Posterior cingulate gyrus (tissue), 11 donors: ENCODE measurements around the gene MTA3.
A peak's percentile ranks its signal among the peaks of the same experiment; 100 is the strongest.
"Not testable (repeated sequence)": the region's sequence is repeated elsewhere in the genome, so short reads cannot be mapped to it uniquely, and the experiment has no call there.

Source experiments
- DNase-seq, 10 donors: peaks; one replicate each; pipeline versions ENCODE4 v3.0.0 to v3.0.0-alpha.2; 2020 to 2021; ENCODE audit warnings: mixed read lengths in 3 of 10
- intact Hi-C: fragments of 100-400 bp; cut with DNase I; formaldehyde crosslinking; loops from one replicate; pipeline ENCODE4 v1.15.1; 2023

The MTA3 gene

DNA sequence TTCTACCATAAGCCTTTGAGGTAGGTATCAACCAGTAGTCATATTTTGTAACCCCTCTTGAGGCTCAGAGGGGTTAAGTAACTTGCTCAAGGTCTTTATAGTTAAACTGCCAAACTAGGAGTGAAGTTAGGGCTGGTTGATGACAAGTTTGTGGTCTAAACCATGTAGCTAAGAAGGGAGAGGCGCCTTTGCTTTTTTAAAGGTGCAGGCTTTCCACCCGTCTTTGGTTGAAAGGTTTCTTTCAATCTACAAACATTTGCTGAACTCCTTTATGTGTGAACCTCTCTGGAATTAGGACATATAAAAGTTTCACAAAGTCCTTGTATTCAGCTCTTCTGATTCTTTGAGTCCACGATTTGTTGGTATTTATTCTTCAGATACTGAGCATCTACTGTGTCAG is 2.4 kb upstream of the MTA3 start:
- intact Hi-C loops = loop anchor here (10.0 kb wide), 1 partner anchor 51 kb away; no protein-coding TSS in a partner anchor
- DNase-seq = no peak

DNA sequence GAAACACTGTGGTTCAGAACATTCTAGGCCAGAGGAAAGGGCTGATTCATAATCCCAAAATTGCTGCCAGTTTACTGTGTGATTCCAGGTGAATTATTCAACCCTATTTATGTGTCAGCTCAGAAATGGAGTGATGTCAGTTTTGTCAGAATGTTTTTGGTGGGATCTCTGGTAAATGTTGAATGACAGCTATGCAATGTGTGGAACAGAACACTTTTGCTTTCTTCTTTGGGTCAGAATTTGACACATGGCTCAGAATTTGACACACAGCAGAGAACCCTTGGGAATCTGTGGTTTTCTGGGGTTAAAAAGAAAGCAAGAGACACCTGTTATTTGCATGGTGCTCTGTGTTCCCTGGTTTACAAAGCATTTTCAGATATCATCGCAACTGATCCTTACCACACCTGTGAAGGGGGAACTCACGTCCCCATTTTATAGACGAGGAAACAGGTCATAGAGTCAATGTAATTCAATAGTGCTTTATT is 1.6 kb upstream of the MTA3 start:
- intact Hi-C loops = loop anchor here (10.0 kb wide), 1 partner anchor 52 kb away; no protein-coding TSS in a partner anchor
- no peak for DNase-seq

DNA sequence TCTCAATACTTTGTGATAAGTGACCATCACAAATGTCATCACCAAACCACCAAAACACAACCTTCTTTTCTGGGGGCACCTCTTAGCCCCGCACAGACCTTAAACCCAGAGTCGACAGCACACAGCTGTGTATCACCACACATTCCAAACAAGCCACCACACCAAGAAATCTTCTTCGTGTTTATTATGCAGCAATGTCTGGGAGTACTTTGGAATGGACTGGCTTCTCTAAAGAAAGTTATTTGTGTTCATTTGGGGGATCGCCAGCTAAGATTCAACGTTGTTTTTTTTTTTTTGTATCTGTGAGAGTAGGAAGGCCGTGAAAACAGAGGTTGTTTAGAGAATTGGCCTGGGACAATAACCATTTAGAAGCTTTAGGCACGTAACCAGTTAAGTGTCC is 1.1 kb upstream of the MTA3 start:
- DNase-seq = no peak
- intact Hi-C loops = loop anchor here (10.0 kb wide), 1 partner anchor 53 kb away; no protein-coding TSS in a partner anchor

DNA sequence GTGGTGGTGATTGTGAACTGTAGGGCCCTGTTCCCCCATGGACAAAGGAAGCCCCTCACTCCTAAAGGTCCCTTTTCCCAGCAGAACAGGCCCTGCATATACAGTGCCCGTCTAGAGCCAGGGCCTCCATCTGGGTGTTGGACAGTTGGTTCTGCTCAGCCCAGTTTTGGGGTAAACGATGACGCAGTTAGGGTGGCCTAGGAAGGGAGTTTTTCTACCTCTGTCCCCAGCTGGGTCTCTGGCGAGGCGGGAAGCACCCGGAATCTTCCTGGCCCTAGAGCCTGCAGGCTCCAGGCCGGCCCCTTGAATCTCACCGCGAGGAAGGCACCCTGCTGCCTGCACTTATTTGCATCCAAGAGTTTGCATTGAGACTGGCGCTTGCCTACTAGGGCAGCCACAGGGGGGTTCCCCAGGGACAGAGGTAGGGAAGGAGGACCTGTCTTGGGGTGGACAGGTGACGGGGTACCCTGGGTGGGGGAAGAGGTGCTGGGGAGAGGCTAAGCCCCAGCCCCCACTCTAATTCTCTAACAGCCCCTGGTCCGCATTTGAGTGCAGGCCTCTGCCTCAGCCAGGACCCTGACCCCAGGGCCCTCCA is 529 bp upstream of the MTA3 start:
- intact Hi-C loops = loop anchor here (10.0 kb wide), 1 partner anchor 53 kb away; no protein-coding TSS in a partner anchor
- DNase-seq = peak; percentile 20 to 89 (median 39)

DNA sequence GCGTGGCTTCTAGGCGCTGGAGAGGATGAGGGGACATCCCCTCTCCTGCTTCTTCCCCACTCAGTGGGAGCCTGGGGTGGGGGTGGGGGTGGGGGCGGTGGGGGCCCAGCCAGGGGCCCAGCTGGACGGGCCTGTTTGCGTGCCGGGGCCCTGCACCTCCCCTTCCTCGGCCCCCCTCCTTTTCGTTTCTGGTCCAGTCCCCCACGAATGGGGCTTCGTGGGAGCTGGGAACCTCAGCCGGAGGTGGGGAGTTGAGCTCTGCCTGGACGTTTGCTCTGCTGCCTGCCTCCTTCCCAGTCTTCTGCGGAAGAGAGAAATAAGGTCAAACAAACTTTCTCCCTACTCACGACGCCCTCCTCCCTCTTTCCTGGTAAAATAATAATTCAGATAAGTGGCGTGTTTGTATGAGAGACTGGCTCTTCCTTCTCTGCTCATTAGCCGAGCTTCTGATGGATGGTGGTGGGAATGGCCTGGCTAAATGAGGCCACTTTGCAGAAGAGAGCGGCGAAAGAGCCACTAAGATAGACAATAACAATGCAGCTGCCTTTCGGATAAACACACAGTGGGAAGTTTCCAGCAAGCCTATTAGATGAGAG is 782 bp downstream of the MTA3 start:
- intact Hi-C loops = loop anchor here (10.0 kb wide), 1 partner anchor 54 kb away; no protein-coding TSS in a partner anchor
- peak in 3 of 10 donors; percentile 16 to 34 (median 21) for DNase-seq

- DNase-seq = no peak
Measured at GRCh38 chr2:42569883-42570282, 1.5 kb downstream of the MTA3 start.

GRCh38 chr2:42572297-42573081 is 4.1 kb downstream of the MTA3 start:
- intact Hi-C loops = no loop called here
- no peak for DNase-seq

More at GRCh38 chr2:42569883-42570282, 1.5 kb downstream of the MTA3 start:
- intact Hi-C loops = loop anchor here (10.0 kb wide), 1 partner anchor 55 kb away; no protein-coding TSS in a partner anchor

DNA sequence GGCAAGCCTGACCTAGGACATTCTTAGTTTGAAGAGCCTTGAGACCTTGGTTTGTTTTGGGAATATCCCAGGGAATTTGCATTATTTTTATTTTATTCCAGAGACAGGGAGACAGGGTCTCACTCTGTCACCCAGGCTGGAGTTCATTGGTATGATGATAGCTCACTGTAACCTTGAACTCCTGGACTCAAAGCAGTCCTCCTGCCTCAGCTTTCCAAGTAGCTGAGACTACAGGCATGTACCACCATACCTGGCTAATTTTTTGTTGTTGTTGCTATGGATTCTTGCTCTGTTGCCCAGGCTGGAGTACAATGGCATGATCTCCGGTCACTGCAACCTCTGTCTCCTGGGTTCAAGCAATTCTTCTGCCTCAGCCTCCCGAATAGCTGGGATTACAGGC is 4.8 kb downstream of the MTA3 start:
- no peak for DNase-seq
- intact Hi-C loops = no loop called here

DNA sequence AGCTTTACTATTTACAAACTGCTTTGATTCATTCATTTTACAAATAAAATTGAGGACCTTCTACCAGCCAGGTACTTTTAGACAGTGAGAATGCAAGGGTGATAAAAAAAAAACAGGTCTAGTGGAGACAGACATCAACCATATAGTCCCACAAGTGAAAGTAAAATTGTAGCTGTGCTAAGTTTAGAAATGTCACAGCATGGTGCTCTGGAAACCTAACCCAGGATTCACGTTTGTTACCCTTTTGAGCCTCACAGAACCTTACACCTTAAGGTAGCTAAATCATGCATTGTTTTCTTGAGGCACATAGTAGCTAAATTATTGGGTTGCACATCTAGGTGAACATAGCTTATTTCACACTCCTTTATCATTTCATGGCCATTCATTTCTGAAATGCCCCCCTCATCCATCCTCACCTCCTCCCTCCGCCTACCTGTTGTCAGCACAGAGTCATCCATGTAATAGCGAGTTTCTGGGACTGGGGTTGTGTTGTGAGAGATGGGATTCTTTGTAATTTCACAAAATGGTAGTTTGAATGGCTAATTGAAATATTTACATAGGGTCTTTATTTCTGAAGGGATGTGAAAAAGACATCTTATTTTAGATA is 7.1 kb downstream of the MTA3 start:
- no peak for DNase-seq
- intact Hi-C loops = no loop called here

DNA sequence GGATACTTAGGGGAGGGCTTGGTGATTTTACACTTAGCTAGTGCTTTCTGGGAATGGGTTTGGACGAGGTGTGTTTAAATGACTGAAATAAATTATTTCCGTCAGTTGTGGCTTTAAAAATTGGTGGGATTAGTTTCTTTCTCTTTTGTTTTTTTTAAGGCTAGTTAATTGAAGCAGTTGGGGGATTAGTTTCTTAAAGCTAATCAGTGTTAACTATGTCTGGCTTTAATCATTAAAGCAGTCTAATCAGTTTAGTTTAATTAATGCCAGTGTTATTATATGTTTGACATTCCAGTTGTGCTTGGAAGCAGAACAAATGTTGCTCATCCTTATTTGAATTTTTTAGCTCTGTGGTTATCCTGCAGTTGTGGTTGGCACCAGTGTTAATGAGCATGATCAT is 10.2 kb downstream of the MTA3 start:
- intact Hi-C loops = no loop called here
- no peak for DNase-seq

DNA sequence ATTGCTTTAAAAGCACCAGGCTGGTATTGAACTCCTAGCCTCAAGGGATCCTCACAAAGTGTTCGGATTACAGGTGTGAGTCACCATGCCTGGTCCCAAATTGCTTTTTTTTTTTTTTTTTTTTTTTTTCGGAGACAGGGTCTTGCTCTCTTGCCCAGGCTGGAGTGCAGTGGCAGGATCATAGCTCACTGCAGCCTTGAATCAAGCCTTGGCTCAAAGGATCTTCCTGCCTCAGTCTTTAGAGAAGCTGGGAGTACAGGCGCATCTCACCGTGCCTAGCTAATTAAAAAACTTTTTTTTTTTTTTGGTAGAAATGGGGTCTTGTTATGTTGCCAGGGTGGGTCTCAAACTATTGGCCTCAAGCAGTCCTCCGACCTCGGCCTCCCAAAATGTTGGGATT is 12.8 kb downstream of the MTA3 start:
- DNase-seq = no peak
- intact Hi-C loops = no loop called here

DNA sequence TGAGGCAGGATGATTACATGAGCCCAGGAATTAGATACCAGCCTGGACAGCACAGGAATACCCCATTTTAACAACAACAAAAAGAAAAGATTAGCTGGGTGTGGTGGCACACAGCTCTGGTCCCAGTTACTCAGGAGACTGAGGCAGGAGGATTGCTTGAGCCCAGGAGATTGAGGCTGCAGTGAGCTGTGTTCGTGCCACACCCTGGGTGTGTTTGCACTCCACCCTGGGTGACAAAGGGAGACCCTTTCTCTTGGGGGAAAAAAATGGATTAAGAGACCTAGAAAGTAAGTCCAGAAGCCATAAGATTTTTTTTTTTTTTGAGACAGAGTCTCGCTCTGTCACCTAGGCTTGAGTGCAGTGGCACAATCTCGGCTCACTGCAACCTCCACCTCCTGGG is 16.2 kb downstream of the MTA3 start:
- DNase-seq, intact Hi-C loops: not testable (repeated sequence)

DNA sequence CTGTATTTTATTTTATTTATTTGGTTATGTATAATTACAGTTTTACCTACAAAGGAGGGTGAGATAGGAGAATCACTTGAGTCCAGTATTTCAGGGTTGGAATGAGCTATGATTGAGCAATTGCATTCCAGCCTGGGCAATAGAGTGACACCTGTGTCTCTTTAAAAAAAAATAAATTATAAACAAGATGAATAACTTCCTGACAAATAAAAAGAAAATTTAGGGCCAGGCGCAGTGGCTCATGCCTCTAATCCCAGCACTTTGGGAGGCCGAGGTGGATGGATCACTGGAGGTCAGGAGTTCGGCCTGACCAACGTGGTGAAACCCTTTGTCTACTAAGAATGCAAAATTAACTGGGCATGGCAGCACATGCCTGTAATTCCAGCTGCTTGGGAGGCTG is 17.3 kb downstream of the MTA3 start:
- intact Hi-C loops = no loop called here
- no peak for DNase-seq

- no peak for DNase-seq
Measured at GRCh38 chr2:42587526-42588117, 19.2 kb downstream of the MTA3 start.

GRCh38 chr2:42588121-42588520 is 19.7 kb downstream of the MTA3 start:
- intact Hi-C loops = no loop called here
- DNase-seq = no peak

More at GRCh38 chr2:42587526-42588117, 19.2 kb downstream of the MTA3 start:
- intact Hi-C loops = no loop called here

GRCh38 chr2:42590176-42590575 is 21.7 kb downstream of the MTA3 start:
- intact Hi-C loops = no loop called here
- DNase-seq = no peak

DNA sequence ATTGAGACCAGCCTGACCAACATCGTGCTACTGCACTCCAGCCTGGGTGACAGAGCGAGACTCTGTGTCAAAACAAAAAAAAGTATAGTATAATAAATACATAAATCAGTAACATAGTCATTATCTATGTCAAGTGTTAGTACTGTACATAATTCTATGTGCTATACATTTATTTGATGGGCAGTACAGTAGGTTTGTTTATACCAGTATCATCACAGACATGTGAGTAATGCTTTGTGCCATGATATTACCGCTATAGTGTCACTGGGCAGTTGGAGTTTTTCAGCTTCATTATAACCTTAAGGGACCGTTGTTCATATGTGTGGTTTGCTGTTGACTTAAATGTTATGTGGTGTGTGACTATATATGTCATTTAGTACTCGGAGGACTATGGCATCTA is 24.9 kb downstream of the MTA3 start:
- no peak for DNase-seq
- intact Hi-C loops = no loop called here

DNA sequence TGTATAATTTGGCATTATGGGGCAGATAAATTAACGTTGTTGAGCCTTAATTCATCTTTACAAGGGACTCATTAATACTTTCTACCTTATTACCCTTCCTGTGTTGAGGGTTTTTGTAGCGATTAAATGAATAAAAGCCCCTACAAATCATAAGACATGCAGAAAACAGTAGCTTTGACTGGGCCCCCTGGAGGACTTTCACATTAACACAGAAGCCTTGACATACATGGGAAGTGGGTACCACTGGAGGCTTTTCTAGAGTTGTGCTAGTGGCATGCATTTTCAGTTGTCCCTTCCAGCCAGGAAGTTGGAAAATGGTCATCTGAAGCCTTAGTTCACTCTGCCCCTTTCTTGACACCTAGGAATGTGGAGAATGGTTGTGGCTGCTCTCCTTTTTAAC is 30.2 kb downstream of the MTA3 start:
- no peak for DNase-seq
- intact Hi-C loops = no loop called here

GRCh38 chr2:42601076-42601475 is 32.6 kb downstream of the MTA3 start:
- intact Hi-C loops = no loop called here
- DNase-seq = no peak

GRCh38 chr2:42602218-42602875 is 33.9 kb downstream of the MTA3 start:
- DNase-seq = no peak
- intact Hi-C loops = no loop called here
